Endothelial cell of umbilical vein (primary cell): ENCODE measurements around the gene SENP8. TPM values are rescaled to one million over a fixed set of nuclear protein-coding genes. Genes with fewer than 3 reads are reported as not detected.

Experiments
- BruUV-seq: library from RNA; stranded (reverse); fragments of 400-500 nt; replicated peaks from 2 replicates; lab custom pipeline; 2021; lab: Mats Ljungman, UMichigan
- CTCF ChIA-PET: fragments of 300-600, 350-600 bp; sonication (Branson Sonifier 250); formaldehyde crosslinking; loops from one replicate; lab custom pipeline; 2021; ENCODE audit warnings: antibody characterized with exemption, inconsistent platforms; lab: Charles Lee
- POLR2A ChIA-PET: fragments of 300-600, 350-600 bp; sonication (Branson Sonifier 250); formaldehyde crosslinking; loops from one replicate; lab custom pipeline; 2021; ENCODE audit warnings: antibody characterized with exemption, inconsistent platforms; lab: Charles Lee
- DNase-seq: peaks from one replicate; pipeline ENCODE4 v3.0.0-alpha.2; 2011; ENCODE audit warnings: low read depth, low spot score
- FAIRE-seq: peaks from 2 replicates; lab custom pipeline; 2011; peaks lifted over from hg19 to GRCh38; lab: Jason Lieb, UNC
- H2AFZ ChIP-seq: 2 replicates; pipeline ENCODE4 v1.6.0; 2012; ENCODE audit warnings: low read depth, low read length, control low read depth, inconsistent platforms
- H3K27ac ChIP-seq: 2 replicates; pipeline ENCODE4 v1.5.1; 2011; ENCODE audit warnings: low read depth, mild to moderate bottlenecking, control low read depth, low read length, moderate library complexity; ENCODE audit not compliant: insufficient read depth
- H3K27me3 ChIP-seq, 2 experiments: 2 replicates each; pipeline versions ENCODE4 v1.6.0 to v1.6.1; 2011; ENCODE audit warnings: low read length in 2 of 2, mixed read lengths in 1 of 2; ENCODE audit not compliant: control insufficient read depth in 2 of 2, insufficient read depth in 2 of 2
- H3K36me3 ChIP-seq, 2 experiments: 2 replicates in 1 of 2; 3 replicates in 1 of 2; pipeline ENCODE4 v1.5.1; 2011; ENCODE audit warnings: low read length in 2 of 2, mild to moderate bottlenecking in 1 of 2, moderate library complexity in 1 of 2; ENCODE audit not compliant: control insufficient read depth in 2 of 2, insufficient read depth in 2 of 2; ENCODE audit errors: extremely low read depth in 1 of 2
- H3K4me1 ChIP-seq: 3 replicates; pipeline ENCODE4 v1.5.1; 2011; ENCODE audit warnings: mild to moderate bottlenecking, low read length; ENCODE audit not compliant: control insufficient read depth, insufficient read depth; ENCODE audit errors: extremely low read depth
- H3K4me2 ChIP-seq: 2 replicates; pipeline ENCODE4 v1.6.1; 2011; ENCODE audit warnings: low read length, control low read depth, mixed read lengths; ENCODE audit not compliant: insufficient read depth
- H3K4me3 ChIP-seq, 3 experiments: fragments of 200-600 bp in 1 of 3; sonication (generic), shearing (Covaris generic) in 1 of 3; replicated peaks in 1 of 3; 2 replicates each; pipeline ENCODE4 v1.5.1; 2011 to 2016; ENCODE audit warnings: control low read depth in 3 of 3, low read length in 3 of 3, mild to moderate bottlenecking in 2 of 3, inconsistent platforms in 1 of 3, low read depth in 1 of 3, moderate library complexity in 1 of 3; ENCODE audit not compliant: insufficient read depth in 1 of 3
- H3K79me2 ChIP-seq: 2 replicates; pipeline ENCODE4 v1.6.0; 2012; ENCODE audit warnings: low read length, inconsistent platforms; ENCODE audit not compliant: control insufficient read depth, insufficient read depth
- H3K9ac ChIP-seq: replicated peaks from 2 replicates; pipeline ENCODE3; 2011; ENCODE audit warnings: low read length, control low read depth; ENCODE audit not compliant: insufficient read depth; ENCODE audit errors: extremely low read depth
- H3K9me1 ChIP-seq: replicated peaks from 3 replicates; pipeline ENCODE4 v1.6.0; 2011; ENCODE audit warnings: mild to moderate bottlenecking, low read length; ENCODE audit not compliant: control insufficient read depth, insufficient read depth; ENCODE audit errors: extremely low read depth
- H3K9me3 ChIP-seq: replicated peaks from 2 replicates; pipeline ENCODE4 v1.5.1; 2012; ENCODE audit warnings: low read length, inconsistent platforms; ENCODE audit not compliant: control insufficient read depth, insufficient read depth
- H4K20me1 ChIP-seq: replicated peaks from 2 replicates; pipeline ENCODE3; 2011; ENCODE audit warnings: mild to moderate bottlenecking, low read length; ENCODE audit not compliant: control insufficient read depth, insufficient read depth; ENCODE audit errors: extremely low read depth
- EZH2 ChIP-seq: IDR thresholded peaks from 2 replicates; pipeline ENCODE4 v1.6.1; 2012; ENCODE audit warnings: borderline replicate concordance, low read depth, mild to moderate bottlenecking, moderate library complexity, low read length, inconsistent platforms; ENCODE audit not compliant: severe bottlenecking
- FOS ChIP-seq: IDR thresholded peaks from 2 replicates; pipeline ENCODE4 v1.6.1; 2011; ENCODE audit warnings: mild to moderate bottlenecking, low read length, moderate library complexity, borderline replicate concordance; ENCODE audit not compliant: insufficient read depth
- GATA2 ChIP-seq: IDR thresholded peaks from 2 replicates; pipeline ENCODE4 v1.7.0; 2011; ENCODE audit warnings: low read depth, mild to moderate bottlenecking, moderate library complexity, mixed read lengths, low read length; ENCODE audit not compliant: insufficient read length, insufficient read depth
- JUN ChIP-seq: IDR thresholded peaks from 2 replicates; pipeline ENCODE4 v1.6.1; 2011; ENCODE audit warnings: borderline replicate concordance, low read depth; ENCODE audit not compliant: insufficient read length, insufficient read depth
- MYC ChIP-seq: IDR thresholded peaks from one replicate; pipeline ENCODE4 v1.6.1; 2011; ENCODE audit warnings: mild to moderate bottlenecking, low read depth, low read length
- POLR2A ChIP-seq: IDR thresholded peaks from 2 replicates; pipeline ENCODE4 v1.6.1; 2012; ENCODE audit warnings: low read depth, mild to moderate bottlenecking, control low read depth, low read length
- POLR2AphosphoS5 ChIP-seq: IDR thresholded peaks from 2 replicates; pipeline ENCODE4 v1.6.1; 2012; ENCODE audit warnings: low read depth, mild to moderate bottlenecking, control low read depth, low read length, moderate library complexity; ENCODE audit not compliant: insufficient read depth
- dilution Hi-C: fragments of 300-500 bp; cut with MboI; formaldehyde crosslinking; loops from one replicate; pipeline ENCODE4 v1.15.0; 2019; ENCODE audit warnings: low sequenced_read_pairs; ENCODE audit not compliant: extremely low pct_ligation_motif_present
- intact Hi-C: fragments of 100-400 bp; cut with micrococcal nuclease; formaldehyde crosslinking; loops from one replicate; pipeline ENCODE4 v1.10.0; 2022
- polyA plus RNA-seq, 4 experiments: library from polyadenylated mRNA; depleted of rRNA in 3 of 4; stranded (reverse) in 3 of 4; unstranded in 1 of 4; fragments of >200 nt; gene quantifications; 2 replicates each; pipeline versions ENCODE4 v1.2.1 to v1.2.3, GENCODE V29; 2011 to 2012; ENCODE audit warnings: missing spikeins in 1 of 4
- total RNA-seq: library from RNA; stranded (reverse); gene quantifications from 2 replicates; pipeline ENCODE4 v1.2.3, GENCODE V29; 2021
- TF ChIP-seq, protein P1 (sequence below): IDR thresholded peaks from 2 replicates; pipeline ENCODE4 v1.6.1; 2011; ENCODE audit not compliant: insufficient read depth, insufficient read length
- TF ChIP-seq, protein P2 (sequence below), 2 donors: IDR thresholded peaks; 1 replicate in 1 of 2; 2 replicates in 1 of 2; pipeline ENCODE4 v1.5.1; 2011; ENCODE audit warnings: low read length in 2 of 2, mild to moderate bottlenecking in 2 of 2, moderate library complexity in 2 of 2, control low read depth in 1 of 2, inconsistent platforms in 1 of 2, low read depth in 1 of 2; ENCODE audit not compliant: insufficient read depth in 1 of 2; ENCODE audit errors: extremely low read depth in 1 of 2

The SENP8 gene
- total and polyA plus RNA-seq, 2 donors (not counting 3 experiments of a cell fraction or from before 2014, with no cell fraction given): 0.91 to 1.3 TPM

DNA sequence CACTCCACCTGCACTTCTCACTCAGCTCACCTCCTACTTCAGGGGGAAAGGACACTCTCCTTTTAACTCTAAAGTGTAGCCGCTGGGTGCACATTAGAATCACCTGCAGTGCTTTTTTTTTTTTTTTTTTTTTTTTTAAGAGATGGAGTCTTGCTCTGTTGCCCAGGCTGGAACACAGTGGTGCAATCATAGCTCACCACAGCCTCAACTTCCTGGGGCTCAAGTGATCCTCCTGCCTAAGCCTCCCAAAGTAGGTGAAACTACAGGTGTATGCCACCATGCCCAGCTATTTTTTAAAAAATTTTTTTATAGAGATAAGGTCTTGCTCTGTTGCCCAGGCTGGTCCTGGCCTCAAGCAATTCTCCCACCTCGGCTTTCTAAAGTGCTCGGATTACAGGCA lies 58.5 kb downstream of the SENP8 start:
- DNase-seq: no peak
- H3K27ac ChIP-seq: no peak overlapping the region
- BruUV-seq: no TSS peak
- no peaks in the 10 kb centered on the region for H3K4me1 ChIP-seq
- TF ChIP-seq, protein P1, sequence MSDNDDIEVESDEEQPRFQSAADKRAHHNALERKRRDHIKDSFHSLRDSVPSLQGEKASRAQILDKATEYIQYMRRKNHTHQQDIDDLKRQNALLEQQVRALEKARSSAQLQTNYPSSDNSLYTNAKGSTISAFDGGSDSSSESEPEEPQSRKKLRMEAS: no peak
- TF ChIP-seq, protein P2, sequence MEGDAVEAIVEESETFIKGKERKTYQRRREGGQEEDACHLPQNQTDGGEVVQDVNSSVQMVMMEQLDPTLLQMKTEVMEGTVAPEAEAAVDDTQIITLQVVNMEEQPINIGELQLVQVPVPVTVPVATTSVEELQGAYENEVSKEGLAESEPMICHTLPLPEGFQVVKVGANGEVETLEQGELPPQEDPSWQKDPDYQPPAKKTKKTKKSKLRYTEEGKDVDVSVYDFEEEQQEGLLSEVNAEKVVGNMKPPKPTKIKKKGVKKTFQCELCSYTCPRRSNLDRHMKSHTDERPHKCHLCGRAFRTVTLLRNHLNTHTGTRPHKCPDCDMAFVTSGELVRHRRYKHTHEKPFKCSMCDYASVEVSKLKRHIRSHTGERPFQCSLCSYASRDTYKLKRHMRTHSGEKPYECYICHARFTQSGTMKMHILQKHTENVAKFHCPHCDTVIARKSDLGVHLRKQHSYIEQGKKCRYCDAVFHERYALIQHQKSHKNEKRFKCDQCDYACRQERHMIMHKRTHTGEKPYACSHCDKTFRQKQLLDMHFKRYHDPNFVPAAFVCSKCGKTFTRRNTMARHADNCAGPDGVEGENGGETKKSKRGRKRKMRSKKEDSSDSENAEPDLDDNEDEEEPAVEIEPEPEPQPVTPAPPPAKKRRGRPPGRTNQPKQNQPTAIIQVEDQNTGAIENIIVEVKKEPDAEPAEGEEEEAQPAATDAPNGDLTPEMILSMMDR (IDR thresholded peaks at IDR 0.05; ENCODE audit: extremely low read depth in 1 of 2, insufficient read depth in 1 of 2, low read depth in 1 of 2, low read length in 2 of 2): no peak
- TF ChIP-seq GATA2 (no peak), JUN (no peak), MYC (no peak), EZH2 (no peak), FOS (no peak), POLR2AphosphoS5 (no peak), POLR2A (no peak)
- no peak overlapping the region for H3K9ac ChIP-seq
- H3K4me3 ChIP-seq: no peak overlapping the region
- dilution Hi-C loops: no loop called here
- H3K79me2 ChIP-seq: no peaks in the 10 kb centered on the region
- no peaks in the 10 kb centered on the region for H3K9me1 ChIP-seq
- no peaks in the 10 kb centered on the region for H4K20me1 ChIP-seq
- FAIRE-seq: no peak
- H3K27me3 ChIP-seq: peaks cover 0 to 3% of the 10 kb centered on the region in 2 experiments
- intact Hi-C loops: no loop called here
- H3K36me3 ChIP-seq: no peaks in the 10 kb centered on the region
- no peaks in the 10 kb centered on the region for H3K9me3 ChIP-seq
- H3K4me2 ChIP-seq: no peak overlapping the region
- ChIA-PET POLR2A (no interaction called here), CTCF (interaction anchor here (1.6 kb wide), 2 partner anchors 11 to 21 kb away, joined by 3 read pairs; no protein-coding TSS in a partner anchor)
- no peak overlapping the region for H2AFZ ChIP-seq
